Upper lobe of left lung (tissue), 4 donors: Measurements from ENCODE around the gene PLVAP.

Experiments
- POLR2A ChIP-seq, 4 donors: fragments of 450-650 bp; IDR thresholded peaks; one replicate each; pipeline ENCODE4 v1.5.1; 2016 to 2017; ENCODE audit warnings: antibody characterized with exemption in 4 of 4, mild to moderate bottlenecking in 2 of 4
- TF ChIP-seq, protein P1 (sequence below), 6 experiments: fragments of 450-650 bp in 4 of 6; fragments of 200-600 bp in 2 of 6; sonication (generic) in 2 of 6; IDR thresholded peaks; one replicate each; pipeline ENCODE4 v1.5.1; 2016 to 2019; ENCODE audit warnings: antibody characterized with exemption in 6 of 6

DNA sequence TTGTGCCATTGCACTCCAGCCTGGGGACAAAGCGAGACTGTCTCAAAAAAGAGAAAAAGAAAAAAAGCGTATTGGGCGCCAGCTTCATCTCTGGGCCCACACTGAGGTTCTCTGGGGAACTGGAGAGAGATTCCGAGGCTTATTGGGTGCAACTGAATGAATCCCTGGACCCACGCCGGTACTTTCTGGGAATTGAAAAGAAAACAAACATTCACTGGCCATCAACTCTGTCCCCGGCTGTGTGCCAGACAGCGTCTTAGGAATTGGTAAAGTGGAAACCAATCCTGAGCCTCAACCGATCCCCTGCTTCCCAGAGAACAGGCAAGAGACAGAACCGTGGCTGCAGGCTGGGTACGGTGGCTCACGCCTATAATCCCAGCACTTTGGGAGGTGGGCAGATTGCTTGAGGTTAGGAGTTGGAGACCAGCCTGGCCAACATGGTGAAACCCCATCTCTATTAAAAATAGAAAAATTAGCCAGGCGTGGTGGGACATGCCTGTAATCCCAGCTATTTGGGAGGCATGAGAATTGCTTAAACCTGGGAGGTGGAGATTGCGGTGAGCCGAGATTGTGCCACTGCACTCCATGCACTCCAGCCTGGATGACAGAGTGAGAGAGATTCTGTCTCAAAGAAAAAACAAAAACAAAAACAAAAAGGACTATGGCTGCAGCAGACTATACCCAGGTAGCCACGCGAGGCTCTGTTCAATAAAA lies 51.1 kb downstream of the PLVAP start:
- TF ChIP-seq, protein P1, sequence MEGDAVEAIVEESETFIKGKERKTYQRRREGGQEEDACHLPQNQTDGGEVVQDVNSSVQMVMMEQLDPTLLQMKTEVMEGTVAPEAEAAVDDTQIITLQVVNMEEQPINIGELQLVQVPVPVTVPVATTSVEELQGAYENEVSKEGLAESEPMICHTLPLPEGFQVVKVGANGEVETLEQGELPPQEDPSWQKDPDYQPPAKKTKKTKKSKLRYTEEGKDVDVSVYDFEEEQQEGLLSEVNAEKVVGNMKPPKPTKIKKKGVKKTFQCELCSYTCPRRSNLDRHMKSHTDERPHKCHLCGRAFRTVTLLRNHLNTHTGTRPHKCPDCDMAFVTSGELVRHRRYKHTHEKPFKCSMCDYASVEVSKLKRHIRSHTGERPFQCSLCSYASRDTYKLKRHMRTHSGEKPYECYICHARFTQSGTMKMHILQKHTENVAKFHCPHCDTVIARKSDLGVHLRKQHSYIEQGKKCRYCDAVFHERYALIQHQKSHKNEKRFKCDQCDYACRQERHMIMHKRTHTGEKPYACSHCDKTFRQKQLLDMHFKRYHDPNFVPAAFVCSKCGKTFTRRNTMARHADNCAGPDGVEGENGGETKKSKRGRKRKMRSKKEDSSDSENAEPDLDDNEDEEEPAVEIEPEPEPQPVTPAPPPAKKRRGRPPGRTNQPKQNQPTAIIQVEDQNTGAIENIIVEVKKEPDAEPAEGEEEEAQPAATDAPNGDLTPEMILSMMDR (IDR thresholded peaks at IDR 0.05): no peak
- TF ChIP-seq POLR2A (IDR thresholded peaks at IDR 0.05): no peak
